ENCODE measurements around the gene ZDHHC3.

- no peak for TF ChIP-seq CTCF (IDR thresholded peaks at IDR 0.05)
- no peak for TF ChIP-seq EZH2 (IDR thresholded peaks at IDR 0.05; ENCODE audit: borderline replicate concordance, insufficient read depth, low read depth, low read length, poor library complexity, severe bottlenecking)
Observed at GRCh38 chr3:44915702-44916438, 60.1 kb downstream of the ZDHHC3 start.
